ENCODE measurements around the gene PTGES.
"Not testable (repeated sequence)": the region's sequence is repeated elsewhere in the genome, so short reads cannot be mapped to it uniquely, and the experiment has no call there.

The PTGES gene, protein sequence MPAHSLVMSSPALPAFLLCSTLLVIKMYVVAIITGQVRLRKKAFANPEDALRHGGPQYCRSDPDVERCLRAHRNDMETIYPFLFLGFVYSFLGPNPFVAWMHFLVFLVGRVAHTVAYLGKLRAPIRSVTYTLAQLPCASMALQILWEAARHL

DNA sequence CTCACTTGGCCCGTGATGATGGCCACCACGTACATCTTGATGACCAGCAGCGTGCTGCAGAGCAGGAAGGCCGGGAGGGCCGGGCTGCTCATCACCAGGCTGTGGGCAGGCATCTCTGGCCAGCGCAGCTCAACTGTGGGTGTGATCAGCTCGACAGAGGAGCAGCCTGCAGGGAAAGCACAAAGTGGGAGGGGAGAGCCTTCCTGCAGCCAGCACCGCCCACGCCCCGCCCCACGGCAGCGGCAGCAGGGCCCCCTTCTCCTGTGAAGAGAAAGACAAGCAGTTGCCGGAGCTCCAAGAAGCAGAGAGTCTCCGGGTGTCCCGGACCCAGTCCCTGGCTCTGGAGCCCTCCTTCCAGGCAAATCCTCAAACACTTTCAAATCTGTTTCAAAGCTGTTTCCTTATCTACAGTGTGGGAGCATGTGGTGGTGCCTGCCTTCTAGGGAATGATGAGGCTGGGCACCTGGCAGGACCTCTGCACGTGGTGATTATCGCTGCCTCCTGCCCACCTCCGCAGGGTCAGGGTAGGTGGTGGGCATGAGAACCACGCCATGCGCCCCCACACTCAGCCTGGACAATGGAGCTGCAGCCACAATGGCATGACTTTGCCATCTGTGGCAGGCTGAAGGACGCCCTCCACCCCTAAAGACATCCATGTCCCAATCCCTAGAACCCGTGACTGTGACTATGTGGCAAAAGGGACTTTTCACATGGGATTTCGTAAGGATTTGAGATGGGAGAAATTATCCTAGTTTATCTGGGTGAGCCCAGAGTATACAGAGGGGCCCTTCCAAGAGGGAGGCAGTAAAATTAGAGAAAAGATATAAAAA lies at the start of gene PTGES:
TSS of gene PTGES (minus strand) at position 143 of the 830 bp plus-strand sequence. CDS start at position 113, 30 bp downstream.
- DNase-seq = peak; percentile 50

DNA sequence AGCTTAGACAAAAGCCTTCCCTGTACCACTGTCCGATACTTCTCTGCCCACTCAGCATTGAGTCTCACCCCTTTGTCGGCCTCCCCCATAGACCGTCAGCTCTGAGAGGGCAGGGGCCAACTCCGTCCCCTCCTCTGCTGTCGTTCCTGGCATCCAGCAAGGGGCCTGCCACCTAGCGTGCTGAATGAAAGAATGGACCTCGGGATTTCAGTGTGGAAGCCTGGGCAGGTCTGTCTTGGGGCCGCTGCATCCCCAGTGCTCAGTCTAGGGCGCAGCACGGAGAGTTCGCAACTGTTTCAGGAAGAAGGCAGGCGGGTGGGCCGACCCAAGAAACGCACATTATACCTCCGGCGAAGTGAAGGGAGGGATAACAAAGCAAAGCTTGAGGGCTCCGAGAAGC lies 48.7 kb upstream of the PTGES start:
- DNase-seq = no peak

DNA sequence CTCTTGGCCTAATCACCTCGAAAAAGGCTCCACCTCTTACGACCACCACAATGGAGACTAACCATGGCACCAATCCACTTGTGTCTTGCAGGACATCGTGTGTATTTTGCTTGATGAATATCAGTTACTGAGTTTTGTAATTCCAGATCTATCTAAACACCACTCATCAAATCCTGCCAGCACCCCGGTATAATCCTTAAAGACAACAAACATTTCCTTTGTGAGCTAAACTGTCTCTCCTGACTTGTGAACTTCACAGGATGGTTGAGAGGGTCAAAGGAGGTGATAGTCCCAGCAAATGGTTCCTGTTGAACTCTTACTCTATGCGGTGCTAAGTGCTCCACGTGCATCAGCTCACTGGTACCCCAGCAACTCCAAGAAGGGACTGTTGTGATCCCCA lies 46.1 kb upstream of the PTGES start:
- no peak for DNase-seq

DNA sequence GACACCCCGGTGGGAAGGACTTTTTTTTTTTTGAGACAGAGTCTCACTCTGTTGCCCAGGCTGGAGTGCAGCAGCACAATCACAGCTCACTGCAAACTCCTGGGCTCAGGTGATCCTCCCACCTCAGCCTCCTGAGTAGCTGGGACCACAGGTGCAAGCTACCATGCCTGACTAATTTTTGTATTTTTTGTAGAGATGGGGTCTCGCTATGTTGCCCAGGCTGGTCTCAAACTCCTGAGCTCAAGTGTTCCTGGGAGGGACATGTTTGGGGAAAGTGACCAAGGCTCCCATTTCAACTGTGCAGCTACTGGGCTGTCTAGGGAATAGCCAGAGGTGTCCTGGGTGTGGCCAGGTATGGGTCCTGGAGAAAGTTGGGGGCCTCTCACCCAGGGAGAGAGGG lies 43.2 kb upstream of the PTGES start:
- DNase-seq = not testable (repeated sequence)

DNA sequence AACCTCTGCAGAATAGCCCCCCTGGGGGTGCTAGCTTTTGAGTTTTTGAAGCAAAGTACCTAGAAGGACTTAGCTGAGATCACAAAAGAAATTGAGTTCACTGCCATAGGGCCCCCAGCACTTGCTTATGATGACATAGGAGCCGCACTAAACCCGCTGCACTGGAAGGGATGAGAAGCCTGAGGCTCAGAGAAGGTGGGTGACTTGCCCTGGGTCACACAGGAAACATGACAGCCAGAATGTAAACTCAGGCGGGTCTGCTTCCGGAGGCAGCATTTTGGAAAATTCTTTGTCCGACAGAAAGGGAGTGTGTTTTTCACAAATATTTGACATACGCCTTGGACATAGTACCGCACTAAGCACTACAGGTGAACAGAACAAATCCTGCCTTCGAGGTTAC lies 41.7 kb upstream of the PTGES start:
- DNase-seq = no peak

DNA sequence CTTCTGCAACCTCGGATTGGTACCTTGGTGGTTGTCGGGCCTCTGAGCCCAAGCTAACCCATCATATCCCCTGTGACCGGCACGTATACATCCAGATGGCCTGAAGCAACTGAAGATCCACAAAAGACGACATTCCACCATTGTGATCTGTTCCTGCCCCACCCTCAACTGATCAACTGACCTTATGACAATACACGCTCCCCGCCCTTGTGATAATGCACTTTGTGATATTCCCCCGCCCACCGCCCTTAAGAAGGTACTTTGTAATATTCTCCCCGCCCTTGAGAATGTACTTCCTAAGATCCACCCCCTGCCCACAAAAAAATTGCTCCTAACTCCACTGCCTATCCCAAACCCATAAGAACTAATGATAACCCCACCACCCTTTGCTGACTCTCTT lies 33.6 kb upstream of the PTGES start:
- DNase-seq = no peak

DNA sequence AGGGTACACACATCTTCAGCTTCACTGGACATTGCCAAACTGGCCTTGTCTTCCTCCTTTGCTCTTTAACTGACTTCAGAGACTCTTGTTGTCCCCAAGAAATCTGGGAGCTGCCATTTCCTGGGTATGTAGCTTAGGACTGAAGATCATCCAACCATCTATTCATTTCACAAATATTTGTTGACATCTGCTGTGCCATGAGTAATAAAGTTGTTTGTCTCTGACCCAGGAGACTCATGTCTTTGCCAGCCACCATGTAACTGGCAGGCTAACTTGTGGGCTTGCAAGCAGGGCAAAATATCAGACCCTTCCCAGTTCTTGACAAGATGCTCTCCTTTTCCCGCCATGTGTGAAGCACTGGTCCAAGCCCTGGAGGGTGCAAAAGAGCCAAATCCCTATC lies 33.0 kb upstream of the PTGES start:
- DNase-seq = no peak

DNA sequence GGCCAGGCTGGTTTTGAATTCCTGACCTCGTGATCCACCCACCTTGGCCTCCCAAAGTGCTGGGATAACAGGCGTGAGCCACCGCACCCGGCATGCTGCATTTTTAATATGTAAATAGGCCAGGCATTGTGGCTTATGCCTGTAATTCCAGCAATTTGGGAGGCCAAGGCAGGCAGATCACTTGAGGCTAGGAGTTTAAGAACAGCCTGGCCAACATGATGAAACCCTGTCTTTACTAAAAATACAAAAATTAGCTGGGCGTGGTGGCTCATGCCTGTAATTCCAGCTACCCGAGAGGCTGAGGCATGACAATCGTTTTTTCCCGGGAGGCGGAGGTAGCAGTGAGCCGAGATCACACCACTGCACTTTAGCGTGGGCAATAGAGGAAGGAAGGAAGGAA lies 32.1 kb upstream of the PTGES start:
- DNase-seq = not testable (repeated sequence)

DNA sequence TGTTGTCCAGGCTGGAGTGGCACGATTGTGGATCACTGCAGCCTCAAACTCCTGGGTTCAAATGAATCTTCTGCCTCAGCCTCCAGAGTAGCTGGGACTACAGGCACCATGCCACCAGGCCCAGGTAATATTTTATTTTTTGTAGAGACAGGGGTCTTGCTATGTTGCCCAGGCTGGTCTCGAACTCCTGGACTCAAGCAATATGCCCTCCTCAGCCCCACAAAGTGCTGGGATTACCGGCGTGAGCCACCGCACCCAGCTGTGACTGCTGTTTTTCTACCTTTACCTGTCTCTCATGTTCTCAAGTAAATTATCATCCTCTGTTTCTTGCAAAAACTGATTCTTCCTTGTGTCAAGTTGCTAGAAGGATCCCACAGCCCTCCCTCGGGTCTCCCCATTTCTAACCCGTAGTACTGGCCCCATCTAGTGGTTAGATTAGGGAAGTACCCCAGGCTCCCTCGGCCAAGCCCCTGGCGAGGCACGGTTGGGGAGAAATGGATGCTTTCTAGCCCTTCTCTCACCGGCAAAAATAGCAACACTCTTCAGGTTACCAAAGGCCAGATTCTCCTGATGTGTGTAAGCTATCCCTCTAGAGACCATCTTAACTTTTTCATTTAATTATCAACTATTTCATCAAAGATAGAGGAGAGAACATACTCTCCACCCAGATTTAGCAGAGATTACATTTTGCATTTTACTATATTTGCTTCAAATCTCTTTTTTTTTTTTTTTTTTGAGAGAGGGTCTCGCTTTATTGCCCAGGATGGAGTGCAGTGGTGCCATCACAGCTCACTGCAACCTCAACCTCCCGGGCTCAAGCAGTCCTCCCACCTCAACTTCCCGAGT lies 30.9 kb upstream of the PTGES start:
- peak; percentile 55 for DNase-seq

DNA sequence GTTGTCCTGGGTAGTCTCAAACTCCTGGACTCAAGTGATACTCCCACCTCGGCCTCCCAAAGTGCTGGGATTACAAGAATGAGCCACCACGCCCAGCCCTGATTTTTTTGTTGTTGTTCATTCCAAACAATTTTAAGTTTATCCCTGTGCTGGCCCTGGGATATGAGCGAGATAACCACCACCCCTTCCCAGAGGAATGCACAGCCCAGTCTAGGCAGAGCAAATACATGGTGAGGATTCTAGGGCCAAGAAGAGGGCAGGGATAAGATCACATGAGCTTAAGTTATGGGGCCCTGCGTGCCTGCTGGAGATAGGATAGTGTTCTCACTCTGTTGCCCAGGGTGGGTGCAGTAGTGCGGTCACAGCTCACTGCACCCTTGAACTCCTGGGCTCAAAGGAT lies 29.1 kb upstream of the PTGES start:
- DNase-seq = no peak

DNA sequence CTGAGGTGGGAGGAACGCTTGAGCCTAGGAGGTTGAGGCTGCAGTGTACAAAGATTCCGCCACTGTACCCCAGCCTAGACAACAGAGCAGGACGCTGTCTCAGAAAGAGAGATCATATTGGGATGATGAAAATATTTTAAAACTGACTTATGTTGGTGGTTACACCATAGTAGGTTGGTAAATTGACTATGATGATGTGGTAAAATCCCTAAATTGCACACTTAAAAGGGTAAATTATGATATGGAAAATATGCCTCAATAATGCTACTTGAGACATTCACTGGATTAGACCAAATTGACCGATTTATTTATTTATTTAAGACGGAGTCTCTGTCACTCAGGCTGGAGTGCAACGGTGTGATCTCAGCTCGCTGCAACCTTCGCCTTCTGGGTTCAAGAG lies 28.3 kb upstream of the PTGES start:
- no peak for DNase-seq

DNA sequence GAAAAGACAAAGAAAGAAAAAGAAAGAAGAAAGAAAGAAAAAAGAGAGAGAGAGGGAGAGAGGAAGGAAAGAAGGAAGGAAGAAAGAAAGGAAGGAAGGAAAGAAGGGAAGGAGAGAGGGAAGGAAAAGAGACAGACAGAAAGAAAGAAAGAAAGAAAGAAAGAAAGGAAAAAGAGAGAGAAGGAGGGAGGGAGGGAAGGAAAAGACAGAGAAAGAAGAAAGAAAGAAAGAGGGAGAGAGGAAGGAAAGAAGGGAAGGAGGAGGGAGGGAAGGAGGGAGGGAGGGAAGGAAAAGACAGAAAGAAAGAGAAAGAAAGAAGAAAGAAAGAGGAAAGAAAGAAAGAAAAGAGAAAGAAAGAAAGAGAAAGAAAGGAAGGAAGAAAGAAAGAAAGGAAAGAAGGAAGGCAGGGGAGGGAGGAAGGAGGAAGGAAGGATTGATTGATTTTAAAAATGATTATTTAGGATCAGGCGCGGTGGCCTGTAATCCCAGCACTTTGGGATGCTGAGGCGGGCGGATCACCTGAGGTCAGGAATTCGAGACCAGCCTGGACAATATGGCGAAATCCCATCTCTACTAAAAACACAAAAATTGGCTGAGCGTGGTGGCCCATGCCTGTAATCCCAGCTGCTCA lies 26.8 kb upstream of the PTGES start:
- DNase-seq = no peak

DNA sequence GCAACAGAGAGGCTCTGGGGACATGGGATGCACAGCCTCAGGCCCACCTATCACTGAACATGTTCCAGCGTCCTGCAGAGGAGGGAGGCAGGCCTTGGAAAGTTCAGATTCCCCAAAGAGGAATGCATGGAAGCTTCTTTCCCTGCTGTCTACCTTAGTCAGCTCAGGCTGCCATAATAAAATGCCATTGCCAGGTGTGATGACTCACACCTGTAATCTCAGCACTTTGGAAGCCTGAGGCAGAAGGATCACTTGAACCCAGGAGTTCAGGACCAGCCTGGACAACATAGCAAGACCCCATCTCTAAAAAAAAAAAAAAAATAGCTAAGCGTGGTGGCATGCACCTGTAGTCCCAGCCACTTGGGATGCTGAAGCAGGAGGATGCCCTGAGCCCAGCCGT lies 25.6 kb upstream of the PTGES start:
- DNase-seq = no peak

DNA sequence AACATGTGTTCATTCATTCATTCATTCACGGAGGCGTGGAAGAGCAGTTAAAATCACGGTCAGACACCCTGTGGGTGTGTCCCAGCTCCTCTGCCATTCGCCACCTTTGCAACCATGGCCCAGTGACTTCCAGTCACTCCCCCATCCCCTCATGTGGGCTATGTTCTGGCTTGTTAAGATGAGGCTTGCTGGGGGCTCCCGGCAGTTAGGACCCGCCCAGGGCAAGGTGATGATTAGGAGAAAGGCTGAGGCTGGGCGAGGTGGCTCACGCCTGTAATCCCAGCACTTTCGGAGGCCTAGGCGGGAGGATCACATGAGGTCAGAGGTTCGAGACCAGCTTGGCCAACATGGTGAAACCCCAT lies 24.9 kb upstream of the PTGES start:
- DNase-seq = no peak

DNA sequence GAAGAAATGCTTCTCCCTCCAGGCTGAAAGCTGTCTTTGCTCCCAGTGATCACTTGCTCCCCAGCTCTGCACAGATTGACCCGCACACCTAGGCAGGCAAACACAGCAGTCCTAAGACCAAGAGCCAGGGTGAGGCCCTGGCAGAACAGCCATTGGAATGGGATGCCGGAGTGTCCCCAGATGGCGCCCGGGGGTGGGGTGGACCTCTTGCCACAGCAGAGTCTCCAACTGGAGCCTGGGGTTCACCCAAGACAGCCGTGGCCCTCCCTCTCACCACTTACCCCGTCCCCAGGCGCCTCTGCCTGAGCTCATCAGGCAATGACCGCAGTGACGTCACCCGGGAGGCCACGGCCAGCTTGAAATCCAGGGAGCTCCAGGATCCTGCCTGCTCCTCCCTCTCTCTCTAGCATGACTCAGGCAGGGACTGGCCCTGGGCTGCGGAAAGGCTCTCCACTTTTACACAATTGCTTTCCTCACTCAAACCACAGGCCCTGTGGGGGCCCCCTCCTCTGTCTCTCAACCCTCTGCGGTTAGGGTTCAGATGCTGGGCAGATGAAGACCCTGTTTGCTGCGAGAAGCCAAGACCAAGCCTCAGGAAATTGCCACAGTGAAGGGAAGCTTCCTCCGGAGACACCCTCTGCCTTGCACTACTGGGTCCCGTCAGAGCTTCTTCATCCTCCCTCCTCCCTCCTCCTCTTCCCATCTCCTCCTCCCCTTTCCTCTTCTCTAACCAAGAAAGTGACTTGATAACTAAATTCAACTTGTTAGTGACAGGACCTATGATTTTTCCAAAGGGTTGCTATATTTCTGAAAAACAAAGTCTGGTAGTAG lies 24.3 kb upstream of the PTGES start:
- DNase-seq = peak; percentile 93

DNA sequence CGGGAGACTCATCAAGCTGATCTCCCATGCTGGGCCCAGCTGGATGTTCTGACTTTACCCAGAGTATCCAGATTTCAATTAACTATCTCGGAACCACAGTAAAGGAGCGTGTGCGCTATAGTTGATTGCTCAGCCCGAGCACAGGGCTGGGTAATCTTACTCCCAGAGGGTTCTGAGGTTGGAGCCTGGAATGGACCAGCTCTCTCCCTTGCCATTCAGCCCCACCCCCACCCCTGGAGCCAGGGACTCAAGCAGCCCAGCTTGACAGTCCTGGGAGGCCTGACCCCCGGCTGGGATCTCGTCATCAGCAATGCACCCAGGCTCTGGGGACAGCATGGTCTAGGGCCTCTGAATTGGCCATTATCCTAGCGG lies 23.7 kb upstream of the PTGES start:
- DNase-seq = peak; percentile 10

DNA sequence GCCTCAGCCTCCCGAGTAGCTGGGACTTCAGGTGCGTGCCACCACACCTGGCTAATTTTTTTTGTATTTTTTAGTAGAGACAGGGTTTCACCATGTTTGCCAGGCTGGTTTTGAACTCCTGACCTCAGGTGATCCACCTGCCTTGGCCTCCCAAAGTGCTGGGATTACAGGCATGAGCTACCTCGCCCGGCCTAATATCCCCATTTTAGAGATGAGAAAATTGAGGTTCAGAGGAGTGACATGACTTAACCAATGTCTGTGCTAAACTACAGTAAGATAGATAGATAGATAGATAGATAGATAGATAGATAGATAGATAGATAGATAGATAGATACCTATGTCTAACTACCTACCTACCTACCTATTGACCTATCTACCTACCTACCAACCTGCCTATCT lies 23.3 kb upstream of the PTGES start:
- DNase-seq = not testable (repeated sequence)

DNA sequence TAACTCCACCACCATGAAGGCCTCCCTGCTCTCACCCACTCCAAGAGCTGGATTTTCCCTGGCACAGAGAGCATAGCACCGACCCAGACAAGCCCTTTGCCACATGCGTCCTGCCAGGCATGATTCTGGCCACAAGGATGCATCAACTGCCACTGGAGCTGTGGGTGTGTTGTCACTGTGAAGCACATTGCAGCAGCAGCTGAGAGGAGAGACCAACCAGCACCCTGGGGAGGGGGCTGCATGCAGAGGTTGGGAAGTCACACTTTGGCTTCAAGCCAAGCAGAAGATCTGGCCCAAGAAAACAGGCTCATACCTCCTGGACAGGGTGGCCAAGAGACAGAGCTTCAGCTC lies 22.6 kb upstream of the PTGES start:
- no peak for DNase-seq

DNA sequence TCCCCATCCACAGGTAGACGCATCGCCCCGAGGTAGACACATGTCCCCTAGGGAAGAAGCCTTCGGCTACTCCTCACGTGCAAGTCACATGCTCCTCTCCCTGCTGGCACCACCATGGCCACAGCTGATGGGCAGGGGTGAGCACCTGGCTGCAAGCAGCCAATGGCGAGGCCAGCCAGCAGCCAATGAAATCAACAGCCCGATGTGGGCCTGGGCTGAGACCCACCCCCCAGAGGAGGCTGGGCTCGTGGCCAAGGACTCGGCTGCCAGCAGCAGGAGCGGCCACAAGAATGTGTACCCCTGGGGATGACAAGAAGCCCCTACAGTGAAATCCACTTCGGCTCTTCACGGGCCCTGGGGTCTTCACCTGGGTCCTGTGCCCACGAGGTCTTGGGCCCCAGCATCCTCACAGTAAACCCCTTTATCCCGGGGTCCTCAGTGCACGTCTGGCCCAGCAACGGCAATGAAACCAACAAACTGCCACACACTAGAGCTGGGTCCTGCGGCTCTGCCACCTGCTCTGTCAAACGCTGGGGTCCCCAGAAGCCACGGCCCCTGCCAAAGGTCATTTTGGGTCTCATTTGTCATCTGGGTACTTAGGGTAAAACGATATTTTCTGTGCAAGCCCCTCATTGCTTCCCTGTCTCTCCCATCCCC lies 22.1 kb upstream of the PTGES start:
- DNase-seq = no peak

DNA sequence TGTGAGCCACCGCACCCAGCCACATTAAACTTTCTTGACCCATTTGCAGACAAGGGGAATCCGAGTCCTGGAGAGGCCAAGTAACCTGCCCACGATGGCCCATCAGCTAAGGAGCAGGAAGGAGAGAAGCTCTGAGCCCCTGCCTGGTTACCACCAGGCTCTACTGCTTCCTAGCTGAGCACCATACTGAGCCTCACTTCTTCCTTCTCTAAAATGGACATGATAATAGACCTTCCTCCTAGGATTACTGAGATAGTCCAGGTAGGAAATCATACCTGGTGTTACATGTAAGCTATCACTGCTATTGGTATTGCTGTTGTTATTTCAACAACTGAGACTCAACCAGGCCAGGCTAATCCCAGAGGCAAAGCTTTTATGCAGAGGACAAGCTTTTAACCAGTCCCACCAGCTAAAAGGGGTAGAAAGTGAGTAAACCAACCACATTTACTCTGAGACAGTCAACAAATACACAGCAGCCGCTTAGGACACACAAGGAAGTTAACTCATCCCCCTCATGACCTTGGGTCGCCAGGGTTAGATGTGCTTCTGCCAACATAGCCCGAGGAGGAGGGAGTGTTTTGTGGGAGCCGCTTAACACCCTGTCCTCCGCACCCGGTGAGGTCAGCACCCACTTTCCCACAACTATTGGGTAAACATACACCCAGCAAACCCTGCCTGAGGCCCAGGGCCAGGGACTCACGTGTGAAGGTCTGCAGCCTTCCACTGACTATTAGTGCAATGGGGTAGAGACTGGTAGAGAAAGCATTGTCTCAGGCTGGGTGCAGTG lies 20.6 kb upstream of the PTGES start:
- DNase-seq = peak; percentile 63

DNA sequence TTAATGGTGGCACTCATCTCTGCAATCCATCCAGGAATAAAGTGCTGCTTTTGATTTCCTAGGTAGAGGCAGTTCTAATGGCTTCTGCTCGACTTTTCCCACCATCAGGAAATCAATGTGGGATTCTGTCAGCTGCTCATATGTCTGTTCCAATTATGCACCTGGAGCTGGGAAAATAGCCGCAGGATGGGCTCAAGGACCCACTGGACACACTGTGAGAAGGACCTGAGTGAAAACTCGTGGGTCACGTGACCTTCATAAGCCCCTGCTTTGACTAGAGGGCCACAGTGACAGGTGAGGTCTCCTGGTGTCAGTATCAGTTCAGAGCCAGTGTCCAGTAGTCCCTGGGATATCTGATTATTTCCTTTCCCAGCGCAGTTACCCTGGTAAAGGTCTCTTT lies 17.9 kb upstream of the PTGES start:
- DNase-seq = no peak

Measured in T1000 (cell line).